Mesenchymal stem cell (in vitro differentiated cells and primary cell): ENCODE data around the gene SOD3.

Experiments
- DNase-seq: peaks from one replicate; pipeline ENCODE4 v3.0.0-alpha.2; 2013
- H2AFZ ChIP-seq: one replicate; pipeline ENCODE4 v1.6.1; 2013; ENCODE audit warnings: low read depth, mild to moderate bottlenecking, control low read depth, inconsistent platforms, low read length, moderate library complexity
- H2AK5ac ChIP-seq: 2 replicates; pipeline ENCODE4 v1.6.1; 2013; ENCODE audit warnings: low read length, moderate library complexity, mild to moderate bottlenecking, inconsistent platforms; ENCODE audit not compliant: severe bottlenecking
- H2BK120ac ChIP-seq: one replicate; pipeline ENCODE4 v1.6.1; 2013; ENCODE audit warnings: low read depth, mild to moderate bottlenecking, inconsistent platforms, low read length, moderate library complexity
- H2BK12ac ChIP-seq, 2 experiments: one replicate each; pipeline ENCODE4 v1.6.1; 2013; ENCODE audit warnings: inconsistent platforms in 2 of 2, low read length in 2 of 2, mild to moderate bottlenecking in 2 of 2, moderate library complexity in 2 of 2, control low read depth in 1 of 2
- H2BK15ac ChIP-seq: one replicate; pipeline ENCODE4 v1.6.1; 2013; ENCODE audit warnings: mild to moderate bottlenecking, low read depth, inconsistent platforms; ENCODE audit not compliant: poor library complexity, severe bottlenecking
- H2BK5ac ChIP-seq: 2 replicates; pipeline ENCODE4 v1.6.1; 2013; ENCODE audit warnings: low read depth, mild to moderate bottlenecking, low read length, control low read depth, inconsistent platforms; ENCODE audit not compliant: poor library complexity, severe bottlenecking
- H3K14ac ChIP-seq, 2 experiments: one replicate each; pipeline ENCODE4 v1.6.1; 2013; ENCODE audit warnings: inconsistent platforms in 2 of 2, low read length in 2 of 2, control low read depth in 1 of 2, mild to moderate bottlenecking in 1 of 2, moderate library complexity in 1 of 2
- H3K18ac ChIP-seq, 2 experiments: one replicate each; pipeline ENCODE4 v1.6.1; 2013; ENCODE audit warnings: inconsistent platforms in 2 of 2, low read length in 2 of 2, control low read depth in 1 of 2, low read depth in 1 of 2, mild to moderate bottlenecking in 1 of 2
- H3K23ac ChIP-seq, 2 experiments: one replicate each; pipeline ENCODE4 v1.6.1; 2013; ENCODE audit warnings: inconsistent platforms in 2 of 2, low read length in 2 of 2, mild to moderate bottlenecking in 2 of 2, moderate library complexity in 2 of 2, control low read depth in 1 of 2
- H3K27ac ChIP-seq: 2 replicates; pipeline ENCODE4 v1.5.1; 2013; ENCODE audit warnings: mild to moderate bottlenecking, moderate library complexity, low read length, control low read depth, inconsistent platforms; ENCODE audit not compliant: poor library complexity, severe bottlenecking
- H3K27me3 ChIP-seq, 2 experiments: 2 replicates each; pipeline versions ENCODE4 v1.6.1 to v1.7.0; 2013; ENCODE audit warnings: low read length in 2 of 2, mild to moderate bottlenecking in 2 of 2, moderate library complexity in 2 of 2, control low read depth in 1 of 2, inconsistent platforms in 1 of 2; ENCODE audit not compliant: control insufficient read depth in 1 of 2, insufficient read depth in 1 of 2
- H3K36me3 ChIP-seq, 2 experiments: 2 replicates each; pipeline versions ENCODE4 v1.6.1 to v1.7.0; 2013; ENCODE audit warnings: low read length in 2 of 2, control low read depth in 1 of 2, inconsistent platforms in 1 of 2, low read depth in 1 of 2, mild to moderate bottlenecking in 1 of 2; ENCODE audit not compliant: insufficient read depth in 2 of 2, control insufficient read depth in 1 of 2
- H3K4ac ChIP-seq, 2 experiments: one replicate each; pipeline ENCODE4 v1.6.1; 2013; ENCODE audit warnings: inconsistent platforms in 2 of 2, low read length in 2 of 2, mild to moderate bottlenecking in 2 of 2, moderate library complexity in 2 of 2, control low read depth in 1 of 2, low read depth in 1 of 2
- H3K4me1 ChIP-seq: 2 replicates; pipeline ENCODE4 v1.6.1; 2013; ENCODE audit warnings: low read depth, low read length, control low read depth; ENCODE audit not compliant: control insufficient read depth, insufficient read depth
- H3K4me2 ChIP-seq: 2 replicates; pipeline ENCODE4 v1.6.1; 2013; ENCODE audit warnings: low read length, mild to moderate bottlenecking, inconsistent platforms; ENCODE audit not compliant: poor library complexity, severe bottlenecking
- H3K4me3 ChIP-seq, 2 experiments: 2 replicates each; pipeline versions ENCODE4 v1.5.1 to v1.7.0; 2013; ENCODE audit warnings: low read length in 2 of 2, mild to moderate bottlenecking in 2 of 2, control low read depth in 1 of 2, low read depth in 1 of 2; ENCODE audit not compliant: insufficient read depth in 1 of 2
- H3K79me1 ChIP-seq: replicated peaks from 2 replicates; pipeline ENCODE4 v1.6.1; 2013; ENCODE audit warnings: mild to moderate bottlenecking, control low read depth, low read length, inconsistent platforms; ENCODE audit not compliant: poor library complexity, severe bottlenecking
- H3K9ac ChIP-seq: 2 replicates; pipeline ENCODE4 v1.7.0; 2013; ENCODE audit warnings: mild to moderate bottlenecking, low read length, moderate library complexity
- H3K9me3 ChIP-seq: 2 replicates; pipeline ENCODE4 v1.7.0; 2013; ENCODE audit warnings: mild to moderate bottlenecking, low read length; ENCODE audit not compliant: control insufficient read depth
- H4K8ac ChIP-seq: one replicate; pipeline ENCODE4 v1.6.1; 2013; ENCODE audit warnings: inconsistent platforms, mild to moderate bottlenecking, low read length, moderate library complexity
- H4K91ac ChIP-seq: one replicate; pipeline ENCODE4 v1.6.1; 2013; ENCODE audit warnings: mild to moderate bottlenecking, low read length, inconsistent platforms
- whole genome bisulfite sequencing: methylation state at CpG from one replicate; pipeline ENCODE4 v1.1.7; 2013; ENCODE audit warnings: mixed read lengths; 5-methylcytosine and 5-hydroxymethylcytosine counted together

The SOD3 gene

GRCh38 chr4:24775032-24775605 is 20.3 kb upstream of the SOD3 start:
- H3K4me2 ChIP-seq = no peak overlapping the region
- H4K8ac ChIP-seq = no peak overlapping the region
- H2BK12ac ChIP-seq = no peak overlapping the region
- no peak for DNase-seq
- H2BK5ac ChIP-seq = no peak overlapping the region
- H3K4me1 ChIP-seq = peaks cover 3% of the 10 kb centered on the region
- no peak overlapping the region for H2AK5ac ChIP-seq
- no peak overlapping the region for H3K4ac ChIP-seq
- H3K9me3 ChIP-seq = no peaks in the 10 kb centered on the region
- H3K23ac ChIP-seq = no peak overlapping the region
- H3K36me3 ChIP-seq = no peaks in the 10 kb centered on the region
- WGBS = 94% methylated on average over 1 of the region's 2 CpGs
- H2BK120ac ChIP-seq = no peak overlapping the region
- no peak overlapping the region for H3K18ac ChIP-seq
- no peak overlapping the region for H3K14ac ChIP-seq
- no peak overlapping the region for H2BK15ac ChIP-seq
- H3K27ac ChIP-seq = no peak overlapping the region
- no peak overlapping the region for H4K91ac ChIP-seq
- peaks cover 0 to 2% of the 10 kb centered on the region in 2 experiments for H3K27me3 ChIP-seq
- no peak overlapping the region for H3K9ac ChIP-seq
- no peak overlapping the region for H3K4me3 ChIP-seq
- H2AFZ ChIP-seq = no peak overlapping the region
- H3K79me1 ChIP-seq = no peaks in the 10 kb centered on the region

- Histone ChIP-seq H3K9ac (no peak overlapping the region), H3K14ac (no peak overlapping the region), H3K27ac (no peak overlapping the region), H2BK5ac (no peak overlapping the region), H2BK120ac (no peak overlapping the region), H2BK15ac (no peak overlapping the region), H3K4me2 (no peak overlapping the region), H3K18ac (no peak overlapping the region), H2AFZ (no peak overlapping the region), H3K4me1 (no peaks in the 10 kb centered on the region), H3K27me3 (peaks cover 0 to 5% of the 10 kb centered on the region in 2 experiments), H3K23ac (no peak overlapping the region), H3K36me3 (no peaks in the 10 kb centered on the region), H2AK5ac (no peak overlapping the region), H3K4me3 (no peak overlapping the region), H4K91ac (no peak overlapping the region), H2BK12ac (no peak overlapping the region), H3K4ac (no peak overlapping the region), H4K8ac (no peak overlapping the region), H3K9me3 (no peaks in the 10 kb centered on the region), H3K79me1 (no peaks in the 10 kb centered on the region)
- no peak for DNase-seq
- 76% methylated on average over 2 of the region's 3 CpGs for WGBS
Observed at GRCh38 chr4:24775750-24776149, 19.6 kb upstream of the SOD3 start.

GRCh38 chr4:24777536-24778463 is 17.6 kb upstream of the SOD3 start:
- Histone ChIP-seq H3K27ac (no peak overlapping the region), H4K91ac (no peak overlapping the region), H3K4me1 (no peaks in the 10 kb centered on the region), H2AFZ (no peak overlapping the region), H4K8ac (no peak overlapping the region), H3K9me3 (no peaks in the 10 kb centered on the region), H3K9ac (peak overlapping the region; percentile 65), H3K4me2 (no peak overlapping the region), H2BK15ac (no peak overlapping the region), H3K14ac (no peak overlapping the region), H2BK120ac (no peak overlapping the region), H3K27me3 (peaks cover 0 to 14% of the 10 kb centered on the region in 2 experiments), H2BK12ac (no peak overlapping the region), H3K36me3 (no peaks in the 10 kb centered on the region), H2AK5ac (no peak overlapping the region), H3K18ac (no peak overlapping the region), H3K4ac (no peak overlapping the region), H2BK5ac (no peak overlapping the region), H3K79me1 (no peaks in the 10 kb centered on the region), H3K4me3 (peak overlapping the region in 1 of 2 experiments; percentile 8), H3K23ac (no peak overlapping the region)
- no peak for DNase-seq
- 62% methylated on average over 7 of the region's 11 CpGs for WGBS

- Histone ChIP-seq H4K91ac (no peak overlapping the region), H3K4me2 (no peak overlapping the region), H4K8ac (no peak overlapping the region), H3K4me3 (no peak overlapping the region), H3K9ac (peak overlapping the region; percentile 65), H3K9me3 (no peaks in the 10 kb centered on the region), H2AK5ac (no peak overlapping the region), H3K4me1 (no peaks in the 10 kb centered on the region), H3K36me3 (no peaks in the 10 kb centered on the region), H3K79me1 (no peaks in the 10 kb centered on the region), H2AFZ (no peak overlapping the region), H3K14ac (no peak overlapping the region), H2BK120ac (no peak overlapping the region), H2BK15ac (no peak overlapping the region), H3K18ac (no peak overlapping the region), H3K4ac (no peak overlapping the region), H3K27me3 (peaks cover 0 to 17% of the 10 kb centered on the region in 2 experiments), H3K23ac (no peak overlapping the region), H2BK5ac (no peak overlapping the region), H3K27ac (no peak overlapping the region), H2BK12ac (no peak overlapping the region)
- peak; percentile 53 for DNase-seq
- 50% methylated on average over 2 of the region's 3 CpGs for WGBS
Observed at GRCh38 chr4:24778464-24779225, 16.7 kb upstream of the SOD3 start.
